Measurements from ENCODE around the gene STAM2.
"Not testable (repeated sequence)": the region's sequence is repeated elsewhere in the genome, so short reads cannot be mapped to it uniquely, and the experiment has no call there.

The STAM2 gene

GRCh38 chr2:152106464-152106863 is 69.1 kb downstream of the STAM2 start:
- DNase-seq (ENCODE audit: low spot score), result no peak

GRCh38 chr2:152103271-152103670 is 72.3 kb downstream of the STAM2 start:
- DNase-seq (ENCODE audit: low spot score), result no peak

- no peak for DNase-seq (ENCODE audit: low spot score)
Observed at GRCh38 chr2:152100961-152101360, 74.6 kb downstream of the STAM2 start.

- peak; percentile 23 for DNase-seq (ENCODE audit: low spot score)
Observed at GRCh38 chr2:152099367-152100050, 76.1 kb downstream of the STAM2 start.

DNA sequence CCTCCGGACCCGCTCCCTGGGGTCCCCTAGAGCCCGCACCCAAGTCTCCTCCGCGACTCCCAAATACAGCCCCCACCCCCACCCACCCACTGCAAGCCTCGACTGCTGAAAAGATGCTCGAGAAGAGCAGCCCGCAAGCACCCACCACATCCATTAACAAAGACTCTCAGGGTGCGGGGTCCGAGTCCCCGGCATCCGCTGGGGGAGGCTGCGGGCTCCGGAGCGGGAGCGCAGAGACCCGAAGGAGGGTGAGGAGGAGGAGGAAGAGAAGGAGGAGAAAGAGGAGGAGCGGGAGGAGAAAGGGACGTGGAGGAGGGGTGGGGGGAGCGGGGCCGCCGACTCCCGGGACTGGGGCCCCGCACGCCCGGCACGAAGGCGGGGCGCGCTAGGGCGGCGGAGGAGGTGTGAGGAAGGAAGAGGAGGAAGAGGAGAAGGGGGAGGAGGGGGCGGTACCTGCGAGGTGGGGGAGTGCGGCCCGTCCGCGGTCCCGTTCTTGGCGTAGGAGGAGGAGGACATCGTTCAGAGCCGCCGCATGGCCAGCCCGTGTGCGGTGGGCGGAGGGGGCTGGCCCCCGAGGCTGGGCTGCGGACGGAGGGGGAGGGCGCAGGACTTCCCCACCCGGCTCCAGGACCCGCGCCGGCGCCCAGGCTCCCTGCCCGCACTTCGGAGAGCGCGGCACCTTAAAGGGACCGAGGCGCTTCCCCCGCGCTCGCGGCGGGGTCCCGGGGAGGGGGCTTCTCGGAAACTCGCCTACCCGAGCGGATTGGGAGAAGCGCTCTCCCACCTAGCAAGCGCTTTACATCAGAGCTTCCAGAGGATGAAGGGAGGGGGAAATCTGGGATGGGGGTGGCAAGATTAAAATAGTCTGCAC is 76.8 kb downstream of the STAM2 start, which contains the start of gene CACNB4:
CACNB4 (minus strand) TSS at position 549 of the 871 bp plus-strand sequence.
- DNase-seq (ENCODE audit: low spot score), result peak; percentile 34

DNA sequence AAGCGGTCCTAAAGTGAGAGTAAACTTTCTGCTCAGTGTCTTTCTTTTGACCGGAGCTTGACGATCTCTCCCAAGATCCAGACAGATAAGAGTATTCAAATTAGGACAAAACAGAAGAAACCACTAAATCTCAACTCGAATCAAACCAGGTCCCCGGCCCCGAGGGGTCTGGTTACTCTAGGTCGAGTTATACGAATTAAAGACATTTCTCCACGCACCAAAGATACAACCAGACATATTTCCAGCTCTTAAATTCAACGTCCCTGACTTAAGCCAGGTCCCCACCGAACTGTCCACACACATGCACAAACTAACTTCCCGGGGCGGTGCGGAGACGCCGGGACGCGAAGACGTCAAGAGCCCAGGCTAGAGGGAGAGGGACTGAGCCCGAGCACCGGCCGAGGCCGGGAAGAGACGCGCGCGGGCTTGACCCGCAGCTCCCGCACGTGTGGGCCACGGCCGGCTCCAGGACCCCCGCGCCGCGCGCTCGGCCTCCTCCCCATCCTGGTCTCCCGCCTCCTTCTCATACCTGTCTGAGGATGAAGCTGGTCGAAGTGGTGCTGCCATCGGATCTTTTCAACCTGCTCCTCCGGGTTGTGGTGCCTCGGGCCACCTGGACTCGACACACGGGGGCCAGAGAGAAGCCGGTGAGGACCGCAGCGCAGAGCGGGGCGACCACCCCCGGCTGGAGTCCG is 77.6 kb downstream of the STAM2 start:
- DNase-seq (ENCODE audit: low spot score), result peak; percentile 33

DNA sequence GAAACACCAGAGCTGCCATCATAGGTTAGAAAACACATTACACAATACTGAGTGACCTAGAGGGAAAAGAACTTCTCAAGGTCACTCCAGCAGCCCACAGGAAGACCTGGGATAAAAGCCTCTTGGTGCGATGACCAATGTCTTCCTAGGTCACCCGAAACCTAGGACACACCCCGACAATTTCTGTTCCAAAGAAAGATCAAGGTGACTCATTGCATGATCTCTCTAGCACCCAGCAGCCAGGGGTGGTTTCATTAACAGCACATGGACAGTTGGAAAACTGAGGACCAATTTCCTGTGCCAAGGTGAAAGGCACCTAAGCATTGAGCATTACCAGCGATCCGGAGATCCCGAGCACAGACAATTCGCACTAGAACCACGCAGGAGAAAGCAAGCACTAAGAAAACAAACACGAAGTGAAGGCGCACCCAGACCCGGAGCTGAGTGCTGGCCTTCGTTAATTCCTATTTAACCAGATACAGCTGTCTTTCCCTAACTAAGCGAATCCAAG is 78.2 kb downstream of the STAM2 start:
- DNase-seq (ENCODE audit: low spot score), result peak; percentile 48

DNA sequence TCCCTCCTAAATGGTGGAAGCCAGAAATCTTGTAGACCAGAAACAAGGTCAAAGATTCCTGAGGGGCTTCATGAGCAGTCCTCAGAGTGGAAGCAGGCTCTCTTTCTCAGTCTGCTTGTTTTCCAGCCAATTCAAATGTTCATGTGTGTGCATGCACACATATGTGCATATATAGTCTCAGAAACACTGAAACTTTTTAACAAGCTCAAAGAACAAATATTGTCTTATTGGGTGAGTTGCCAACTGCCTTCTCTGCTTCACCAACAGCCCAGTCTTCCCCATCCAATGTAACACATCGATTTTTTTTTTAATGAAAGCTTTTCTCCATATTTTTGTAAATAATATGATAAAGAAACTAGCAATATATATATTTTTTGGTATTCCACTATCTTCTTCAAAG is 80.4 kb downstream of the STAM2 start:
- no peak for DNase-seq (ENCODE audit: low spot score)

GRCh38 chr2:152094014-152094413 is 81.5 kb downstream of the STAM2 start:
- DNase-seq (ENCODE audit: low spot score), result no peak

DNA sequence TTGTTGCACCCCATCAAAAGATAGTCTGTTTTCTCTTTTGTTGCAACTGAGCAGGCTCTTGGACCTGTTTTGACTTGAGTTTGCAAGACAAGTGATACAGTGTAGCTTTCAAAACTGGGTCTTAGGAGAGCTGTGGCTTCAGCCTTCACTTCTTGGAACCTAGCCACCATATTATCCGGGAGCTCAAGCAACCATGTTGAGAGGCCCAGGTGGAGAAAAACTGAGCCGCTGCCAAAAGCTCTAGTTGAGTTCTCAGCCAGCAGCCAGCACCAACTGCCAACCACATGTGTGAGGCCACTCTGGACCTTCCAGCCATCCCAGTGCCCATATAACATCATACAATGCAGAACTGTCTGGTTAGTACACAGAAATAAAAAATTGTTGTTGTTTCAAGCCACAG is 82.1 kb downstream of the STAM2 start:
- DNase-seq (ENCODE audit: low spot score), result no peak

- DNase-seq (ENCODE audit: low spot score), result no peak
Observed at GRCh38 chr2:152092095-152092494, 83.5 kb downstream of the STAM2 start.

GRCh38 chr2:152090726-152091125 is 84.8 kb downstream of the STAM2 start:
- not testable (repeated sequence) for DNase-seq (ENCODE audit: low spot score)

DNA sequence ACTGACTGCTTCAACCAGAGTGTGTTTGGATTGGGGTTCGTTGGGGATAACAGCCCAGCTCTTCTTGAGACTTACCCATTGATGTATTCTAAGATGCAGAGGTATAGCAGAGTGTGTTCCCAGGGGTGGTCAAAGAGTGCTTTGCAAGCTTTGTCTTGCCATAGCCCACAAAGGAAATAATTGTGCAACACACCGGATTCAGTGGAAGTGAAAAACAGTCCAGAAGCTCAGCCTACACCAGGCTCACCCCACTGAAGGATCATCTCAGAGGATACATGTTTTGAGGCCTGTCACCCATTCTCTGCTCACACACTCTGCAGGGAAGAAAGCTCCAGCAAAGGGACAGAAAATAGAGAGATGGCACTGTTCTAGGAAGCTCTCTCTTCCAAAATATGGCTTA is 86.3 kb downstream of the STAM2 start:
- no peak for DNase-seq (ENCODE audit: low spot score)

DNA sequence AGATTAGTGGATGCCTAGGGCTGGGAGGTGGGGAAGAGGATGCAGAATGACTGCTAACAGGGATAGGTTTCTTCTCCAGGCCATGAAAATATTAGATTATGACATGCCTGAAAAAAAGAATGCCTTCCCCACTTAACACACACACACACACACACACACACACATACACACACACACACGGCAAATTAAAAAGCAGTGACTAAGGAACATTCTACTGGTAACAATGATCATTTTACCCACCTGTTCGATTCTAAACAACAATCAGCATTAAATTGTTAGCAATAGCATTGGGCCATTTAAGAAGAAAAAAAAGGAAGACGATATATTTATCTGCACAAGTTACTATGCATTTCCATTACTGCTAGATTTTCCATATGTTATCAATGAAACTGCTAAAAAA is 87.6 kb downstream of the STAM2 start:
- no peak for DNase-seq (ENCODE audit: low spot score)

GRCh38 chr2:152086231-152086630 is 89.3 kb downstream of the STAM2 start:
- no peak for DNase-seq (ENCODE audit: low spot score)

DNA sequence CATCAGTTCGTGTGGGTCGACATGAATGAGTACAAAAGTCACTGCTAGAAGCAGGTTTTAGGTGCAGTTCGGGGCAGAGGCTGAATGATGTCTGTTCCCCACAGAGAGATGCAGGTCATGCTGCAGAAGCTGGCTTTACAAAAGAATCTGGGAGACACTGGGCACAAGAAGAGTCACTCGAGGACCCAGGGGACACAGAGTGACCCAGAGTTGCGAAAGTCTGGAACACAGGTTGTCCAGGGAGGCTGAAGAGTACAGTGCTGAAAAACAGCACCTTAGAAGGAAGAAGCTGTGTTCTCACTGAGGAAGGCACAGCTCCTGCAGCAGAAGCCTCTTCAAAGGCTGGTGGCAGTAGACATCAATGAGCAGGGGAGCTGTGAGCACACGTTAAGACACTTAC is 91.5 kb downstream of the STAM2 start:
- DNase-seq (ENCODE audit: low spot score), result no peak

- DNase-seq (ENCODE audit: low spot score), result no peak
Observed at GRCh38 chr2:152083202-152083875, 92.2 kb downstream of the STAM2 start.

- DNase-seq (ENCODE audit: low spot score), result no peak
Observed at GRCh38 chr2:152078662-152079061, 96.9 kb downstream of the STAM2 start.

DNA sequence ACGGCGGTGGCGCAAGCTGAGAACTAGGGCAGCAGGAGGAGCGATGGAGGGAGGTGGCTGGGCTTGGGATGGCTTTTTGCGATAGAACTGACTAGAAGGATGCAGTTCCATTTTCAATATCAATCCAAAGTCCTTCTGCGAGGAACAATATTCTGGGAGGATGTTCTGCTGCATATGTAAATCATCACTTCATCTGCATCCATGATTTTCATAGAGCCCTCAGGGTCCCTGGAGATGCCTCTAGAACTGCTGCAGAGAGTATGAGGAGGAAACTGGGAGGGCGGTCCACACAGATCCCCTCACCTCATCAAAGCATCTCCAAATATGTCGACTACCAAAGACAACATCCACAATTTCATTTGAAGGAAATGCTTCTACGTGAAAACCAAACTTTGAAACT is 97.5 kb downstream of the STAM2 start:
- no peak for DNase-seq (ENCODE audit: low spot score)

DNA sequence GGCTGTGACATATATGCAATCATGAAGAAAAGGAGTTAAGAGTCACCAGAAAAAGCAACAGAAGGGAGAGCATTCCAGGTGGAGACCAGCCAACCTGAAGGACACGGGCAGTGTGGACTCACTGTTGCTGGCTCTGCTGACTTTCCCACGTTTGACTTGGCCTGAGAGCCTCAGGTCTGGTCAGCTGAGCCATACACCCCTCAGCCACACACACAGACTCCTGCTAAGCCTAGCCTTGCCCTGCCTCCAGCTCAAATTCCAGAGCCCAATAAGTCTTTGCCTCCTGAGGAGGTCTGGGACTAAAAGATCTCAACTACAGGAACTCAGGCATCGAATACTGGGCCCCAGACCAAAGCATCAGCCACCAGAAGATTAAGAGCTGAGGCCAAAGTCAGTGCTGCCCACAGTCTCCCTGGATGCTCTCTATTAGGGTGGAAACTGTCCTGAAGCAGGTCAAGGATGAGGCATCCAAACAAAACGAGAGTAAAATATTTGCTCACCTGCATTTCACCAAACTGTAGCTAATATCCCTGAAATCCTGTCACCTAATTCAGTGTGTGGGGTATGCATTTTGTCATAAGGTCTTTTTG is 100.0 kb downstream of the STAM2 start:
- no peak for DNase-seq (ENCODE audit: low spot score)

GRCh38 chr2:152072011-152072410 is 103.6 kb downstream of the STAM2 start:
- DNase-seq (ENCODE audit: low spot score), result no peak

- no peak for DNase-seq (ENCODE audit: low spot score)
Observed at GRCh38 chr2:152071518-152071917, 104.0 kb downstream of the STAM2 start.
